AG08396 (cell line): ENCODE measurements around the gene SLC43A3.

ENCODE experiments used
- DNase-seq: peaks from one replicate; pipeline ENCODE4 v3.0.0; 2012; ENCODE audit warnings: low spot score, mixed read lengths

Gene SLC43A3

GRCh38 chr11:57426929-57427726 lies at the start of gene SLC43A3:
TSS of gene SLC43A3 (minus strand) at chr11:57427121. CDS start at chr11:57426172, 949 bp downstream.
- peak; percentile 75 for DNase-seq

GRCh38 chr11:57476047-57476756 lies 49.3 kb upstream of the SLC43A3 start:
- peak; percentile 72 for DNase-seq

GRCh38 chr11:57475671-57476046 lies 48.7 kb upstream of the SLC43A3 start:
- DNase-seq, result no peak

GRCh38 chr11:57475191-57475590 lies 48.3 kb upstream of the SLC43A3 start:
- DNase-seq, result no peak

GRCh38 chr11:57474803-57475115 lies 47.8 kb upstream of the SLC43A3 start:
- DNase-seq, result no peak

GRCh38 chr11:57474017-57474802 lies 47.3 kb upstream of the SLC43A3 start:
- peak; percentile 61 for DNase-seq

- DNase-seq, result no peak
Measured at GRCh38 chr11:57473285-57473841, 46.4 kb upstream of the SLC43A3 start.

GRCh38 chr11:57471496-57471895 lies 44.6 kb upstream of the SLC43A3 start:
- no peak for DNase-seq

GRCh38 chr11:57469268-57469667 lies 42.3 kb upstream of the SLC43A3 start:
- DNase-seq, result no peak

GRCh38 chr11:57468276-57468675 lies 41.4 kb upstream of the SLC43A3 start:
- no peak for DNase-seq

- no peak for DNase-seq
Measured at GRCh38 chr11:57467508-57468157, 40.7 kb upstream of the SLC43A3 start.

GRCh38 chr11:57466680-57467079 lies 39.8 kb upstream of the SLC43A3 start:
- DNase-seq, result no peak

GRCh38 chr11:57464539-57465181 lies 37.7 kb upstream of the SLC43A3 start:
- DNase-seq, result no peak

GRCh38 chr11:57463671-57464538 lies 37.0 kb upstream of the SLC43A3 start:
- DNase-seq, result no peak

GRCh38 chr11:57462597-57462996 lies 35.7 kb upstream of the SLC43A3 start:
- no peak for DNase-seq

- no peak for DNase-seq
Measured at GRCh38 chr11:57461841-57462489, 35.0 kb upstream of the SLC43A3 start.

- DNase-seq, result no peak
Measured at GRCh38 chr11:57460758-57461749, 34.1 kb upstream of the SLC43A3 start.

GRCh38 chr11:57460022-57460757 lies 33.3 kb upstream of the SLC43A3 start, which contains the start of gene RTN4RL2:
TSS of gene RTN4RL2 (plus strand) at chr11:57460528. CDS start at chr11:57460866, 338 bp downstream.
- DNase-seq, result peak; percentile 84
